Psoas muscle (tissue), 8 donors: ENCODE results near the gene HIPK1. TPM values are rescaled to one million over a fixed set of nuclear protein-coding genes. Genes with fewer than 3 reads are reported as not detected.

Source experiments
- ATAC-seq, 4 donors: fragments of 200-7000 bp; cut with Tn5 transposase; one replicate each; pipeline ENCODE4 v1.9.1; 2020; ENCODE audit warnings: moderate library complexity in 3 of 4, mild to moderate bottlenecking in 2 of 4
- DNase-seq, 2 donors: peaks; one replicate each; pipeline ENCODE4 v3.0.0-alpha.2; 2020
- H3K27ac ChIP-seq: fragments of 200-600 bp; one replicate; pipeline ENCODE4 v1.8.0; 2022
- H3K27me3 ChIP-seq, 3 donors: fragments of 200-600 bp in 1 of 3; one replicate each; pipeline versions ENCODE4 v1.6.1 to v1.8.0; 2013 to 2022; ENCODE audit warnings: low read length in 2 of 3, mild to moderate bottlenecking in 2 of 3, moderate library complexity in 1 of 3; ENCODE audit not compliant: insufficient read depth in 3 of 3
- H3K36me3 ChIP-seq, 2 donors: fragments of 200-600 bp in 1 of 2; one replicate each; pipeline versions ENCODE4 v1.6.1 to v1.8.0; 2013 to 2022; ENCODE audit warnings: low read depth in 1 of 2, mild to moderate bottlenecking in 1 of 2, moderate library complexity in 1 of 2; ENCODE audit not compliant: insufficient read depth in 1 of 2
- H3K4me1 ChIP-seq: fragments of 200-600 bp; one replicate; pipeline ENCODE4 v1.8.0; 2022
- H3K4me3 ChIP-seq: fragments of 200-600 bp; one replicate; pipeline ENCODE4 v1.8.0; 2022; ENCODE audit warnings: mild to moderate bottlenecking
- H3K9me3 ChIP-seq: fragments of 200-600 bp; one replicate; pipeline ENCODE4 v1.8.0; 2022
- WGBS, 3 donors: extraction: QIAGEN DNeasy Blood & Tissue Kit; methylation state at CpG; one replicate each; pipeline versions ENCODE4 v1.1.6 to v1.1.7; 2013; 5-methylcytosine and 5-hydroxymethylcytosine counted together
- intact Hi-C, 2 donors: fragments of 100-400 bp; cut with DNase I; formaldehyde crosslinking; loops; one replicate each; pipeline versions ENCODE4 v1.11.0 to v1.14.2; 2022
- polyA plus RNA-seq, 3 donors: library from polyadenylated mRNA; stranded (reverse); fragments of 200-250 nt; gene quantifications; one replicate each; pipeline ENCODE4 v1.2.3, GENCODE V29; 2013
- total RNA-seq, 4 donors: library from RNA; stranded (reverse); fragmentation: NEBNext Ultra II Directional in 2 of 4; extraction: Animal tissue kit (Norgen Biotek cat#: 25700) in 2 of 4; gene quantifications; one replicate each; pipeline versions ENCODE4 v1.2.1 to v1.2.4, GENCODE V29; 2021 to 2023
- TF ChIP-seq, protein P1 (sequence below): fragments of 200-600 bp; IDR thresholded peaks from one replicate; pipeline ENCODE4 v1.8.0; 2022; ENCODE audit warnings: antibody characterized with exemption
- donor health status: healthy with polysubstance abuse.
- donor health status: DM: no; HTN: no; CAD: no; lungs with moderate emphysema.
- donor health status: Bipolar disorder and iron deficiency.
- donor health status: healthy.
- donor health status: DM: yes; HTN: yes; CAD: no.
- donor health status: DM: no; HTN: no; CAD: no.
- donor health status: DM: no; HTN: no; CAD: no.
- donor health status: DM: yes; HTN: yes; CAD: no.

HIPK1 gene
- total and polyA plus RNA-seq, 7 donors = 16.8 to 80.6 (median 56.0) TPM

DNA sequence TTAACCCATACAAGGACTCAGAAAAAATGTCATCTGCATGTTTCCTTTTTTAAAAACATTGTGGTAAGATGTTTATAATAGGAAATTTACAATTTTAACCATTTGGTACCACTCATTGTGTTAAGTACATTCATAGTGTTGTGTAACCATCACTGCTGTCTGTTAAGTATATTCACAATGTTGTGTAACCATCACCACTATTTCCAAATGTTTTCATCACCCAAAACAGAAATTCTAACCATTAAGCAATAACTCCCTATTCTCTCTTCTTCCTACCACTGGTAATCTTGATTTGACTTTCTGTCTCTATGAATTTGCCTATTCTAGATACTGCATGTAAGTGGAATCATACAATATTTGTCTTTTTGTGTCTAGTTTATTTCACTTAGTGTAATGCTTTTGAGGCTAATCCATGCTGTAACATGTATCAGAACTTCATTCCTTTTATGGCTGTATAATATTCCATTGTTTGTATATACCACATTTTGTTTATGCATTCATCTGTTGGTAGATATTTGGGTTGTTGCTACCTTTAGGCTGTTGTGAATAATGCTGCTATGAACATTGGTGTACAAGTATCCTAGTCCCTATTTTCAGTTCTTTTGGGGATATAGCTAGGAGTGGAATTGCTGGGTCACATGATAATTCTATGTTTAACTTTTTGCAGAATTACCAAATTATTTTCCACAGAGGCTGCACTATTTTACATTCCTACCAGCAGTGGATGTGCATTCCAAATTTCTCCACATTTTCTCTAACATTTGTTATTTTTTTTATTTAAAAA, 14.1 kb downstream of the HIPK1 start:
- peaks cover 53% of the 10 kb centered on the region for H3K4me1 ChIP-seq
- ATAC-seq (no peak), DNase-seq (no peak)
- H3K4me3 ChIP-seq = no peak overlapping the region
- TF ChIP-seq, protein P1, sequence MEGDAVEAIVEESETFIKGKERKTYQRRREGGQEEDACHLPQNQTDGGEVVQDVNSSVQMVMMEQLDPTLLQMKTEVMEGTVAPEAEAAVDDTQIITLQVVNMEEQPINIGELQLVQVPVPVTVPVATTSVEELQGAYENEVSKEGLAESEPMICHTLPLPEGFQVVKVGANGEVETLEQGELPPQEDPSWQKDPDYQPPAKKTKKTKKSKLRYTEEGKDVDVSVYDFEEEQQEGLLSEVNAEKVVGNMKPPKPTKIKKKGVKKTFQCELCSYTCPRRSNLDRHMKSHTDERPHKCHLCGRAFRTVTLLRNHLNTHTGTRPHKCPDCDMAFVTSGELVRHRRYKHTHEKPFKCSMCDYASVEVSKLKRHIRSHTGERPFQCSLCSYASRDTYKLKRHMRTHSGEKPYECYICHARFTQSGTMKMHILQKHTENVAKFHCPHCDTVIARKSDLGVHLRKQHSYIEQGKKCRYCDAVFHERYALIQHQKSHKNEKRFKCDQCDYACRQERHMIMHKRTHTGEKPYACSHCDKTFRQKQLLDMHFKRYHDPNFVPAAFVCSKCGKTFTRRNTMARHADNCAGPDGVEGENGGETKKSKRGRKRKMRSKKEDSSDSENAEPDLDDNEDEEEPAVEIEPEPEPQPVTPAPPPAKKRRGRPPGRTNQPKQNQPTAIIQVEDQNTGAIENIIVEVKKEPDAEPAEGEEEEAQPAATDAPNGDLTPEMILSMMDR = peak; percentile 3
- intact Hi-C loops = no loop called here
- H3K36me3 ChIP-seq = peaks cover 0 to 29% of the 10 kb centered on the region in 2 donors
- no peaks in the 10 kb centered on the region for H3K27me3 ChIP-seq
- H3K9me3 ChIP-seq = no peaks in the 10 kb centered on the region
- H3K27ac ChIP-seq = peak overlapping the region; percentile 80

DNA sequence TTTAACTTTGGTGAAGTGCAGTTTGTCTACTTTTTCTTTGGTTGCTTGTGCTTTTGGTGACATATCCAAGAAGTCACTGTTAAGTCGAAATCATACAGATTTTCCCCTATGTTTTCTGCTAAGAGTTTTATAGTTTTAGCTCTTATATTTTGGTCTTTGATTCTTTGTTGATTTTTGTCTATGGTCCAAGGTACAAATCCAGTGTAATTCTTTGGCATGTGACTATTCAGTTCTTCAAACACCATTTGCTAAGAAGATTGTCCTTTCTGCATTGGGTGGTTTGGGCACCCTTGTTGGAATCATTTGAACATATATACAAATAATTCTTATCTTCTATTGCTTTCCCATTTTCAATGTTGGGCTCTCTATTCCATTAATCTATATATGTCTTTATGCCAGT, 16.2 kb downstream of the HIPK1 start:
- H3K4me3 ChIP-seq = no peak overlapping the region
- intact Hi-C loops = no loop called here
- DNase-seq (no peak), ATAC-seq (no peak)
- H3K9me3 ChIP-seq = no peaks in the 10 kb centered on the region
- H3K27me3 ChIP-seq = no peaks in the 10 kb centered on the region
- TF ChIP-seq, protein P1 = no peak
- WGBS, 3 donors = 99 to 100% (median 100%) methylated on average over 1 of the region's 1 CpG
- H3K4me1 ChIP-seq = peaks cover 50% of the 10 kb centered on the region
- peaks cover 0 to 29% of the 10 kb centered on the region in 2 donors for H3K36me3 ChIP-seq
- no peak overlapping the region for H3K27ac ChIP-seq

DNA sequence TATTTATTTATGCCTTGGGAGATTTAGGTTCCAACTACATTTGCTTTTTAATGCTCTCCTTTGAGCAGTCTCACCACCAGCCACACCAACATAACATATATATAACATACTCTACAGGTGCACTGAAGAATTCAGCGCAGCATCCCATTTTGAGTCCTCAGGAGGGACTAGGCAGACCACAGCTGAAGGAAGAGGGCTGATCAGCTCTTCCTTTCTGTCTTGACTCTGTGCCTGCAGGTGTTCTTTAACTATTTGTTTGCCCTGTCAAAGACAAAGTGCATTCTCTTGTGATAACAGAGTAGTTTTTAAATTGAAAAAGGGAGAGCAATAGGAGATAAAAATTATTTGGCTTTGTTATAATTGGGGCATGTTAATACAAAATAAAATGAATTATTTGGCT, 17.0 kb downstream of the HIPK1 start:
- TF ChIP-seq, protein P1 = no peak

GRCh38 chr1:113946678-113947387, 17.7 kb downstream of the HIPK1 start:
- TF ChIP-seq, protein P1 = no peak
- 23 to 39% (median 31%) methylated on average over 3 of the region's 3 CpGs for WGBS, 3 donors
- ATAC-seq = peak in 1 of 4 donors; percentile 55
- intact Hi-C loops = no loop called here
- peaks cover 0 to 15% of the 10 kb centered on the region in 2 donors for H3K36me3 ChIP-seq
- H3K27me3 ChIP-seq = no peaks in the 10 kb centered on the region
- peak overlapping the region; percentile 28 for H3K4me3 ChIP-seq
- H3K9me3 ChIP-seq = no peaks in the 10 kb centered on the region
- H3K4me1 ChIP-seq = peaks cover 38% of the 10 kb centered on the region
- DNase-seq = no peak
- peak overlapping the region; percentile 56 for H3K27ac ChIP-seq

More for the DNA sequence above, 17.0 kb downstream of the HIPK1 start:
- no peaks in the 10 kb centered on the region for H3K9me3 ChIP-seq
- no peak overlapping the region for H3K27ac ChIP-seq
- peaks cover 43% of the 10 kb centered on the region for H3K4me1 ChIP-seq
- ATAC-seq (no peak), DNase-seq (no peak)
- H3K36me3 ChIP-seq = peaks cover 0 to 23% of the 10 kb centered on the region in 2 donors
- WGBS, 3 donors = 41 to 86% (median 45%) methylated on average over 1 of the region's 1 CpG
- no peaks in the 10 kb centered on the region for H3K27me3 ChIP-seq
- H3K4me3 ChIP-seq = no peak overlapping the region
- intact Hi-C loops = no loop called here
